G401.6 (cell line): ENCODE measurements around the gene IL9.

Experiments used
- FAIRE-seq: peaks from 2 replicates; lab custom pipeline; 2012; peaks lifted over from hg19 to GRCh38; lab: Jason Lieb, UNC

IL9 gene

DNA sequence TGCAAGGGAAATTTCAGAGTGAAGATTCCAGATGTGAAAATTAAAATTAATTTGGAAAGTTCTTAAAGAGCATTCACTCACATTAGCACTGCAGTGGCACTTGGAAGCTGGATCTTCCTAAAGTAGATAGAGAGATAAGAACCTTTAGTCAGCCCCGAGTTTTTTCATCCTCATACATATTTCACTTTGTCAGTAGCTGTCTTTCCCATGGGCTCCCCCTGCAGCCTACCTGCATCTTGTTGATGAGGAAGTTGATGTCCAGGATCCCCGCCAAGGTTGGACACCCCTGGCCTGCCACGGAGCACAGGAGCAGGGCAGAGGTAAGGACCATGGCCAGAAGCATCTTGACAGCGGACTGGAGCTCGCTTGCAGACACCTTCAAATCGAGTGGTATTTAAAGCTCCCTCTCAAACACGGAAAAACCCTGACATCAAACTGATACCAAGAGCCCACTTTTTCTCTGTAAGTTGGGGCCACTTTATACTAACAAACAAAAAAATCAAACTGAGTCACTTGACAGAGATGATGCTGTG, at the start of gene IL9:
TSS of gene IL9 (minus strand) at position 368 of the 533 bp plus-strand sequence. CDS start at position 343, 25 bp downstream.
- FAIRE-seq = no peak

- FAIRE-seq = peak; percentile 89
These were observed 49.4 kb upstream of the IL9 start for GRCh38 chr5:135944967-135945560.

GRCh38 chr5:135944564-135944963, 48.9 kb upstream of the IL9 start:
- no peak for FAIRE-seq

DNA sequence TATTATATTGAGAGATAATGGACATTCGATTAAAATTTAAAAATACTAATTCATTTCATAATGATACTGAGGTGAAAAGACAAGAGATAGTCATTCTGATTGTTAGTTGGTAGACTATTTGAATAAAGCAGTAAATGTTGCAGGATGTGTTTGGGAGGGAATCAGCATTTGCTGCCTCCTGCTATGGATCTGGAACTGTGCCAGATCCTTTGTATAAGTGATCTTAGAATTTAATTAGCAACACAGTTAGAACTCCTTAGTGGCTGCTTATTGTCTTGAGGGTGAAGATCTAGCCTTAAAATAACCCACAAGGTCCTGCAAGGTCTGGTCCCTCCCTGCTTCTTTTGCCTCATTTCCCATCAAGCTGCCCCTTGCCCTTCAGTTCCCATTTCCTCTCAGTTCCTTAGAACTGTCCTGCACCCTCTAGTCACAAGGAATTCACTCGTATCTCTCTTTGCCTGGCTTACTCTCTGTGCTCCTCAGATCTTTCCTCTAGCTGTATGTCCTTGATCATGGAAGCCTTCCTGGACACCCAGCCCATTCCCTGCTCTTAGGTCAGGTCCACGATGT, 46.6 kb upstream of the IL9 start:
- no peak for FAIRE-seq

DNA sequence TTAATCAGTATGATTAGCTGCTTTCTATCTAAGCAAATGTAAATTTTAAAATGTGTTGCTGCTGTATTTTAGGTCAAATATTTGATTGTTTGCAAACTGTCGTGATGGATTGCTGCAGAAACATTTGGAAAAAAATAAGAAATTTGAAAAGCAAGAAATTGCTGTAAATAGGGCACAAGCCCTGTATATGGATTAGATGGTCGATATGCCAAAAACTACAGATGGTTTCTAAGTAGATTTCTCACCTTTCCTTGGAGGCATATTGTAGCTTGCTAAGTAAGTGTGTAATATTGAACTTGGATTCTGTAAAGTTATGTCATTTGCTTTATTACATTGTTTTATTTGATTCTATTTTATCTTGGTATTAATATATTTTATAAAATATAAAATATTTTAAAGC, 46.1 kb upstream of the IL9 start:
- FAIRE-seq = no peak

- no peak for FAIRE-seq
These were observed 41.7 kb upstream of the IL9 start for GRCh38 chr5:135937245-135937911.

GRCh38 chr5:135934939-135935338, 39.3 kb upstream of the IL9 start:
- FAIRE-seq = no peak

- FAIRE-seq = no peak
These were observed 35.3 kb upstream of the IL9 start for GRCh38 chr5:135930949-135931295.

DNA sequence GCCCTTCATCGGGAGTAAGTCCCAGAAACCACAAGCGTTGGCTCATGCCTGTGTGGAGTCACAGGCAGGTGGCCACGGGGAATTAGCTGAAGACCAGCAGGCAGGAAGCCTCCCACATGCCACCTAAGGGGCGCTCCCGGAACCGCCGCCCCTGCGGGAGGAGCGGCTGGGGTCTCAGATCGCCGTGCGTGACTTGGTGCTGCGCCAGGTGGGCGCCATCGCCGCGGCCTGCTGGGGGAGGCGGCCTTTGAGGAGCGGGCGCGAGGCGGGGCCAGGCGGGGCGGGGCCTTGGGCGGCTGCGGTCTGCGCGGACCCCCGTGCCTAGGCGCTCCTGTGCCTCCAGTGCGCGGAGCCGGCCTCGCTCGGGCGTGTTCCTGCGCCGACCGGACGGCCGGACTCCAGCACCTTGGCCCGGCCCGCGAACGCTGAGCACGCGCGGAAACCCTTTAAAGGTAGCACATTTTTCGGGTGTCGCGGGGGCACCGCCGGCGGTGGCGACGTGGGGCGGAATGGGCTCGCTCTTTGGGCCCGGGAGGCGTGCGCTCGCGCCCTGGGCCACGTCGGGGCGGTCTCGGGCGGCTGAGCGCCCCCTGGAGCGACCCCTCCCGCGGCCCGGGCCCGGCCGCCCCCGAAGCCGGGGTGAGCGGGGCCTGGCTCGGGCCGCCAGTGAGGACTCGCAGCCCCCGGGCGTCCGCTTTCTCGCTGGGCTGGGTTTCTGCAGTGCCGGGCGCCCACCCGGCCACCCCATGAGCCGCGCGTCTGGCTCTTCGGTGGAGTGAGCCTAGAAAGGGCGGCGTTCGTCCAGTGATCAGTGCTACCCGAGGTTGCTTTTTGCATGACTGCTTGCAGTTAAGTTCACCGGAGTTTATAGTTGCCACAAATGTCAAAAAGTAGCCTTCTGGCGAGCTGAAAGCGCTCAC, 34.6 kb upstream of the IL9 start:
- FAIRE-seq = no peak

DNA sequence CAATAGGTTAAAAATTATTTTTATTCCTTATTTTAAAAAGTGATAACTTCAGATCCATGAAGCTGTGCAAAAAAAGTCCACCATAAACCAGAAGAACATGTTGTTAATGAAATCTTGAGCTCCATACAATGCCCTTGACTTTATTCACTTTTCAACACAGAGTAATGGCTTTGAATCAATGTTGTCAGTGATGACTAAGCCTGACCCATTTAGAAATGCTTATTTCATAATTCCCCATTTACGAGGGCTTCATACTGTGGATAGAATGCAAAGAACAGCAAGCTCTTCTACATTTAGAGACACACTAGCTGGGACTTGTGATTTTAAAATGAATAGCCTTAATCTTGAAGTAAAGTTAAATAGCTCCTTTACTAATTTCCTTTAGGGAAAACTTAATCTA, 25.7 kb upstream of the IL9 start:
- FAIRE-seq = no peak

- FAIRE-seq = no peak
These were observed 24.6 kb upstream of the IL9 start for GRCh38 chr5:135920199-135920598.

DNA sequence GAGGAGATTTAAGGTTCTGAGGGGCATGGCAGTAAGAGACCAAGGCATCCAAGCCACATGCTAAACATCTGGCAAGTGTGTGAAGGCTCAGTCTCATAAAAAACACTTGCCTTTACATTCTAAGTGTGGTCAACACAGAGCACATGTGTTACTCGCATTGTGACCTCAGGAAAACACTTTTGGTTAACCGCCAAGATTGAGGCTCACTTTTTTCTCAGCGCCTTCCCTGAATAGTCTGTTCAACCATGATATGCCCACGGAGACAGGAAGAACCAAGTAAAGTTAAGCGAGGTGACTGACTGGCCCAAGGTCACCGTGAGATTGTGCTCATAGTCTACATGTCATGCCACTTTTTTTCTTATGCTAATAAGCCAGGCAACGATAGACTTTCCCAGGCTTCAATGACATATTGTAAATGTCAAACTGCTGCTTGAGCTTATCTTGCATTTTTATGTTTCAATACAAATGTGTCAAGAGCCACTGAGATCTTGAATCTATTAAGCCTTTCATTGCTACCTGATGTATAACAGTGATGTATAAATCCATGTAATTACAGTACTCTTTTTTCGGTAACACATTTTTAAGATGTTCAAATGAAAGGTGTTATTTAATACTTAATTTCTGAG, 21.1 kb upstream of the IL9 start:
- FAIRE-seq = no peak

- FAIRE-seq = no peak
These were observed 19.9 kb upstream of the IL9 start for GRCh38 chr5:135915466-135916001.

GRCh38 chr5:135913713-135914626, 18.3 kb upstream of the IL9 start:
- FAIRE-seq = no peak

DNA sequence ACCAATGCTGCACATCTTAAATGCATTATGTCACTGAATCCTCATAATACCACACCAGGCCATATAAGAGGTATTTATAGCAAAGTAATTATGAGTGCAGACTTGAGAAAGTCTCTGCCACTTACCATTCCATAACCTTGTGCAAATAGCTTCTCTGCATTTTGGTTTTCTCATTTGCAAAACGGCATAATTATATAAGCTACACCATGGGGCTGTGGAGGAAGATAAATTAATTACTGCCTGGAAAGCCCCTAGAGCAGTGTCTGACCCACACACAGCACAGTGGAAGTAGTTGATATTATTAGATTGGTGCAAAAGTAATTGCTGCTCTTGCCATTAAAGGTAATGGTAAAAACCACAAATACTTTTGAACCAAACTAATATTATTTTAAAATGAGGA, 9.5 kb upstream of the IL9 start:
- no peak for FAIRE-seq

- FAIRE-seq = no peak
These were observed 6.0 kb upstream of the IL9 start for GRCh38 chr5:135901633-135902032.

- no peak for FAIRE-seq
These were observed 4.6 kb upstream of the IL9 start for GRCh38 chr5:135900276-135900675.

- no peak for FAIRE-seq
These were observed 3.0 kb upstream of the IL9 start for GRCh38 chr5:135898651-135899050.

- FAIRE-seq = no peak
These were observed 852 bp downstream of the IL9 start for GRCh38 chr5:135894789-135895188.

GRCh38 chr5:135894276-135894675, 1.4 kb downstream of the IL9 start:
- FAIRE-seq = no peak

DNA sequence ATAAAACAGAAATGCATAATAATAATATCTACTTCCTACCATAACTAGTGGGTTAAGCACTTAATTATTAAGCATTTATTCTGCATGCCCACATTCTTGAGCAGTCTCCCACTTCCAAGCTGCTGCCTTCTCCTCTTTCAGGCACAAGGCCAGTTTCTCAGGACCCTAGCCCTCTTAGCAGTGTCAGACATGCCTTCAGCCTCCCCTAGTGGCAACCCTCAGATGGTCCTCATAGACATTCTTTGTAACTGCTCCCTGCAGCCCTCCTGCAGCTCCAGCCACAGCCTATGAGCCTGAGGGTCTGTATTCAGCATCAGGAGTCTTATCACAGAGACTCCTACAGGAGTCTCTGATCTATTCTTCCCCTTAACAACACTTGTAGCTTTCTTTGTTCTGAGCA, 3.9 kb downstream of the IL9 start:
- no peak for FAIRE-seq
